Upper lobe of left lung (tissue), 4 donors: ENCODE results near the gene SURF4.

Experiments
- CTCF ChIP-seq, 6 experiments: fragments of 450-650 bp in 4 of 6; fragments of 200-600 bp in 2 of 6; sonication (generic) in 2 of 6; IDR thresholded peaks; one replicate each; pipeline ENCODE4 v1.5.1; 2016 to 2019; ENCODE audit warnings: antibody characterized with exemption in 6 of 6
- POLR2A ChIP-seq, 4 donors: fragments of 450-650 bp; IDR thresholded peaks; one replicate each; pipeline ENCODE4 v1.5.1; 2016 to 2017; ENCODE audit warnings: antibody characterized with exemption in 4 of 4, mild to moderate bottlenecking in 2 of 4

- TF ChIP-seq CTCF (IDR thresholded peaks at IDR 0.05) (no peak), POLR2A (IDR thresholded peaks at IDR 0.05) (no peak)
These were observed 1.9 kb upstream of the SURF4 start for GRCh38 chr9:133377721-133378216.
